ENCODE results near the gene ACTA1. TPM values are rescaled to one million over a fixed set of nuclear protein-coding genes. Genes with fewer than 3 reads are reported as not detected.
"Not testable (repeated sequence)": the region's sequence is repeated elsewhere in the genome, so short reads cannot be mapped to it uniquely, and the experiment has no call there.

ACTA1 gene
- total RNA-seq, 2 donors from 2014 or later = 3.9 to 41.3 TPM

- Histone ChIP-seq H3K9me3 (no peaks in the 10 kb centered on the region), H3K27ac (no peak overlapping the region), H3K36me3 (no peaks in the 10 kb centered on the region), H3K27me3 (replicated peaks; ENCODE audit: insufficient read depth) (peaks cover 2% of the 10 kb centered on the region), H3K4me3 (no peak overlapping the region), H3K4me1 (replicated peaks) (no peaks in the 10 kb centered on the region)
- TF ChIP-seq, protein P1, sequence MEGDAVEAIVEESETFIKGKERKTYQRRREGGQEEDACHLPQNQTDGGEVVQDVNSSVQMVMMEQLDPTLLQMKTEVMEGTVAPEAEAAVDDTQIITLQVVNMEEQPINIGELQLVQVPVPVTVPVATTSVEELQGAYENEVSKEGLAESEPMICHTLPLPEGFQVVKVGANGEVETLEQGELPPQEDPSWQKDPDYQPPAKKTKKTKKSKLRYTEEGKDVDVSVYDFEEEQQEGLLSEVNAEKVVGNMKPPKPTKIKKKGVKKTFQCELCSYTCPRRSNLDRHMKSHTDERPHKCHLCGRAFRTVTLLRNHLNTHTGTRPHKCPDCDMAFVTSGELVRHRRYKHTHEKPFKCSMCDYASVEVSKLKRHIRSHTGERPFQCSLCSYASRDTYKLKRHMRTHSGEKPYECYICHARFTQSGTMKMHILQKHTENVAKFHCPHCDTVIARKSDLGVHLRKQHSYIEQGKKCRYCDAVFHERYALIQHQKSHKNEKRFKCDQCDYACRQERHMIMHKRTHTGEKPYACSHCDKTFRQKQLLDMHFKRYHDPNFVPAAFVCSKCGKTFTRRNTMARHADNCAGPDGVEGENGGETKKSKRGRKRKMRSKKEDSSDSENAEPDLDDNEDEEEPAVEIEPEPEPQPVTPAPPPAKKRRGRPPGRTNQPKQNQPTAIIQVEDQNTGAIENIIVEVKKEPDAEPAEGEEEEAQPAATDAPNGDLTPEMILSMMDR (IDR thresholded peaks at IDR 0.05) = no peak
- no peak for TF ChIP-seq POLR2AphosphoS5 (IDR thresholded peaks at IDR 0.05)
- TF ChIP-seq POLR2A (IDR thresholded peaks at IDR 0.05) = no peak
- intact Hi-C loops (cut with DNase I) = no loop called here
- DNase-seq (ENCODE audit: low spot score) = no peak
- 78% methylated on average over 2 of the region's 2 CpGs for WGBS
Observed at GRCh38 chr1:229425564-229426159, 8.2 kb downstream of the ACTA1 start.

- no peaks in the 10 kb centered on the region for H3K27me3 ChIP-seq (replicated peaks; ENCODE audit: insufficient read depth)
- no peak overlapping the region for H3K27ac ChIP-seq
- no peaks in the 10 kb centered on the region for H3K9me3 ChIP-seq
- DNase-seq (ENCODE audit: low spot score) = no peak
- no peak for TF ChIP-seq POLR2A (IDR thresholded peaks at IDR 0.05)
- no peak for TF ChIP-seq POLR2AphosphoS5 (IDR thresholded peaks at IDR 0.05)
- TF ChIP-seq, protein P1 (IDR thresholded peaks at IDR 0.05) = no peak
- no peak overlapping the region for H3K4me3 ChIP-seq
- H3K36me3 ChIP-seq = no peaks in the 10 kb centered on the region
- intact Hi-C loops (cut with DNase I) = no loop called here
- WGBS = 66% methylated on average over 7 of the region's 7 CpGs
- no peaks in the 10 kb centered on the region for H3K4me1 ChIP-seq (replicated peaks)
Observed at GRCh38 chr1:229420765-229421164, 13.1 kb downstream of the ACTA1 start.

- WGBS = 90% methylated on average over 11 of the region's 11 CpGs
Observed at GRCh38 chr1:229420224-229420623, 13.7 kb downstream of the ACTA1 start.

GRCh38 chr1:229418586-229418985, 15.3 kb downstream of the ACTA1 start:
- DNase-seq (ENCODE audit: low spot score); H3K4me3 ChIP-seq; H3K9me3 ChIP-seq; H3K27me3 ChIP-seq (replicated peaks; ENCODE audit: insufficient read depth); H3K36me3 ChIP-seq; H3K27ac ChIP-seq; H3K4me1 ChIP-seq (replicated peaks); intact Hi-C loops (cut with DNase I): not testable (repeated sequence)
- 74% methylated on average over 6 of the region's 6 CpGs for WGBS

More at GRCh38 chr1:229420224-229420623, 13.7 kb downstream of the ACTA1 start:
- no peaks in the 10 kb centered on the region for H3K36me3 ChIP-seq
- no peaks in the 10 kb centered on the region for H3K27me3 ChIP-seq (replicated peaks; ENCODE audit: insufficient read depth)
- H3K27ac ChIP-seq = no peak overlapping the region
- intact Hi-C loops (cut with DNase I) = no loop called here
- no peak overlapping the region for H3K4me3 ChIP-seq
- no peaks in the 10 kb centered on the region for H3K9me3 ChIP-seq
- DNase-seq (ENCODE audit: low spot score) = no peak
- TF ChIP-seq, protein P1 (IDR thresholded peaks at IDR 0.05) = no peak
- no peak for TF ChIP-seq POLR2A (IDR thresholded peaks at IDR 0.05)
- no peak for TF ChIP-seq POLR2AphosphoS5 (IDR thresholded peaks at IDR 0.05)
- no peaks in the 10 kb centered on the region for H3K4me1 ChIP-seq (replicated peaks)

GRCh38 chr1:229412810-229413209, 21.1 kb downstream of the ACTA1 start:
- H3K4me3 ChIP-seq; H3K36me3 ChIP-seq; intact Hi-C loops (cut with DNase I); H3K4me1 ChIP-seq (replicated peaks); H3K27me3 ChIP-seq (replicated peaks; ENCODE audit: insufficient read depth); DNase-seq (ENCODE audit: low spot score); H3K9me3 ChIP-seq; H3K27ac ChIP-seq: not testable (repeated sequence)
- 71% methylated on average over 5 of the region's 5 CpGs for WGBS

- WGBS = 54% methylated on average over 7 of the region's 7 CpGs
- H3K4me1 ChIP-seq (replicated peaks) = peaks cover 10% of the 10 kb centered on the region
- no peak for DNase-seq (ENCODE audit: low spot score)
- H3K27ac ChIP-seq = no peak overlapping the region
- no peaks in the 10 kb centered on the region for H3K36me3 ChIP-seq
- intact Hi-C loops (cut with DNase I) = no loop called here
- no peak for TF ChIP-seq POLR2AphosphoS5 (IDR thresholded peaks at IDR 0.05)
- TF ChIP-seq, protein P1 (IDR thresholded peaks at IDR 0.05) = no peak
- TF ChIP-seq POLR2A (IDR thresholded peaks at IDR 0.05) = no peak
- H3K4me3 ChIP-seq = no peak overlapping the region
- H3K9me3 ChIP-seq = no peaks in the 10 kb centered on the region
- H3K27me3 ChIP-seq (replicated peaks; ENCODE audit: insufficient read depth) = no peaks in the 10 kb centered on the region
Observed at GRCh38 chr1:229412056-229412455, 21.8 kb downstream of the ACTA1 start.
